SU-DHL-6 (cell line): ENCODE data around the gene FAM43B.

Experiments used
- EZH2phosphoT487 ChIP-seq: fragments of 200-600 bp; sonication (generic), shearing (Covaris generic); conservative IDR thresholded peaks from 2 replicates; pipeline ENCODE4 v1.6.1; 2018; ENCODE audit warnings: mild to moderate bottlenecking, antibody characterized with exemption, low read length, moderate library complexity, mixed read lengths
- TF ChIP-seq, protein P1 (sequence below): fragments of 200-600 bp; sonication (generic); IDR thresholded peaks from one replicate; pipeline ENCODE4 v1.5.1; 2017; ENCODE audit warnings: antibody characterized with exemption, mild to moderate bottlenecking, low read length, moderate library complexity; ENCODE audit not compliant: insufficient read depth, poor library complexity, severe bottlenecking

- TF ChIP-seq, protein P1, sequence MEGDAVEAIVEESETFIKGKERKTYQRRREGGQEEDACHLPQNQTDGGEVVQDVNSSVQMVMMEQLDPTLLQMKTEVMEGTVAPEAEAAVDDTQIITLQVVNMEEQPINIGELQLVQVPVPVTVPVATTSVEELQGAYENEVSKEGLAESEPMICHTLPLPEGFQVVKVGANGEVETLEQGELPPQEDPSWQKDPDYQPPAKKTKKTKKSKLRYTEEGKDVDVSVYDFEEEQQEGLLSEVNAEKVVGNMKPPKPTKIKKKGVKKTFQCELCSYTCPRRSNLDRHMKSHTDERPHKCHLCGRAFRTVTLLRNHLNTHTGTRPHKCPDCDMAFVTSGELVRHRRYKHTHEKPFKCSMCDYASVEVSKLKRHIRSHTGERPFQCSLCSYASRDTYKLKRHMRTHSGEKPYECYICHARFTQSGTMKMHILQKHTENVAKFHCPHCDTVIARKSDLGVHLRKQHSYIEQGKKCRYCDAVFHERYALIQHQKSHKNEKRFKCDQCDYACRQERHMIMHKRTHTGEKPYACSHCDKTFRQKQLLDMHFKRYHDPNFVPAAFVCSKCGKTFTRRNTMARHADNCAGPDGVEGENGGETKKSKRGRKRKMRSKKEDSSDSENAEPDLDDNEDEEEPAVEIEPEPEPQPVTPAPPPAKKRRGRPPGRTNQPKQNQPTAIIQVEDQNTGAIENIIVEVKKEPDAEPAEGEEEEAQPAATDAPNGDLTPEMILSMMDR = no peak
- no peak for TF ChIP-seq EZH2phosphoT487
Observed at GRCh38 chr1:20551161-20551560, 1.2 kb upstream of the FAM43B start.
